AG10803 (cell line): ENCODE measurements around the gene IFNA21.
"Not testable (repeated sequence)": the region's sequence is repeated elsewhere in the genome, so short reads cannot be mapped to it uniquely, and the experiment has no call there.

Experiments used
- DNase-seq: peaks from one replicate; pipeline ENCODE4 v3.0.0; 2010; ENCODE audit warnings: low read depth
- H3K4me3 ChIP-seq: 2 replicates; pipeline ENCODE4 v1.5.1; 2011; ENCODE audit warnings: mild to moderate bottlenecking, low read length, control low read depth
- CTCF ChIP-seq: conservative IDR thresholded peaks from 2 replicates; pipeline ENCODE4 v1.5.1; 2011; ENCODE audit warnings: mild to moderate bottlenecking, low read length, control low read depth, inconsistent platforms

IFNA21 gene

GRCh38 chr9:21154018-21154608 is 12.3 kb downstream of the IFNA21 start:
- no peak for TF ChIP-seq CTCF
- DNase-seq: no peak
- H3K4me3 ChIP-seq: no peak overlapping the region

GRCh38 chr9:21153336-21154017 is 13.0 kb downstream of the IFNA21 start:
- no peak for TF ChIP-seq CTCF
- H3K4me3 ChIP-seq: no peak overlapping the region
- no peak for DNase-seq

- DNase-seq: no peak
- no peak overlapping the region for H3K4me3 ChIP-seq
- no peak for TF ChIP-seq CTCF
These were observed 21.9 kb downstream of the IFNA21 start for GRCh38 chr9:21144603-21145002.

- H3K4me3 ChIP-seq: no peak within 1 kb of the TSS
- no peak for DNase-seq
- TF ChIP-seq CTCF: 0 out of 2 replicates have a peak, but pooled peaks have one; percentile 18
These were observed 25.0 kb downstream of the IFNA21 start, which contains the start of gene IFNW1 for GRCh38 chr9:21141427-21141882. TSS of gene IFNW1 (minus strand) at chr9:21141832. CDS start at chr9:21141570, 262 bp downstream.

- no peak overlapping the region for H3K4me3 ChIP-seq
- DNase-seq: no peak
- TF ChIP-seq CTCF: no peak
These were observed 29.4 kb downstream of the IFNA21 start for GRCh38 chr9:21137020-21137419.

- no peak overlapping the region for H3K4me3 ChIP-seq
- no peak for TF ChIP-seq CTCF
- no peak for DNase-seq
These were observed 30.7 kb downstream of the IFNA21 start for GRCh38 chr9:21135736-21136135.

- DNase-seq, H3K4me3 ChIP-seq: not testable (repeated sequence)
These were observed 38.3 kb downstream of the IFNA21 start for GRCh38 chr9:21128186-21128585.
